PC-9 (cell line): ENCODE results near the gene PANK2.

Source experiments
- CTCF ChIP-seq: fragments of 200-600 bp; sonication (generic); conservative IDR thresholded peaks from 2 replicates; pipeline ENCODE4 v1.6.1; 2017; ENCODE audit warnings: mixed run types, antibody characterized with exemption, mild to moderate bottlenecking, moderate library complexity
- EZH2 ChIP-seq: fragments of 200-600 bp; sonication (generic); IDR thresholded peaks from 2 replicates; pipeline ENCODE4 v1.8.0; 2017; ENCODE audit warnings: antibody characterized with exemption, low read depth

DNA sequence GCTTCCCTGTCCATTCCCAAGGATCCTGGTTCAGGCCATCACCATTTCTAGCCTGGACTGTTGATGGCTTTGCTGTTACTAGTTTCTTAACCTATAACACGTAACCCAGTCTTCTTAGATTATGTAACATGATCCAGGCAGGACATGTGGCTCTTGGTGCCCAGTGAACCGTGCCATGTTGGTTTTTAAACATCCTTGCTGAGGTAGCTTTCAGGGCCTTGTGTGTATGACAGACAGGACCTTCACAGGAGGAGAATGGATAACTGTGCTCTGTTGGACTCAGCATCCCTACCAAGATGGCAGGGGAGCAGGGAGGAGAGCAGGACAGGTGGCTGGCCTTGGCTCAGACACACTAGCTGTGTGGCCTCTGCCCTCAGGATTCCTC lies 46.8 kb downstream of the PANK2 start:
- TF ChIP-seq CTCF (no peak), EZH2 (no peak)
